Measurements from ENCODE around the gene MRGPRD. TPM values are rescaled to one million over a fixed set of nuclear protein-coding genes. Genes with fewer than 3 reads are reported as not detected.

Gene MRGPRD
- total and polyA plus RNA-seq, 10 of the 15 experiments (the other 5 are each of a cell fraction or from before 2014, with no cell fraction given): not detected

DNA sequence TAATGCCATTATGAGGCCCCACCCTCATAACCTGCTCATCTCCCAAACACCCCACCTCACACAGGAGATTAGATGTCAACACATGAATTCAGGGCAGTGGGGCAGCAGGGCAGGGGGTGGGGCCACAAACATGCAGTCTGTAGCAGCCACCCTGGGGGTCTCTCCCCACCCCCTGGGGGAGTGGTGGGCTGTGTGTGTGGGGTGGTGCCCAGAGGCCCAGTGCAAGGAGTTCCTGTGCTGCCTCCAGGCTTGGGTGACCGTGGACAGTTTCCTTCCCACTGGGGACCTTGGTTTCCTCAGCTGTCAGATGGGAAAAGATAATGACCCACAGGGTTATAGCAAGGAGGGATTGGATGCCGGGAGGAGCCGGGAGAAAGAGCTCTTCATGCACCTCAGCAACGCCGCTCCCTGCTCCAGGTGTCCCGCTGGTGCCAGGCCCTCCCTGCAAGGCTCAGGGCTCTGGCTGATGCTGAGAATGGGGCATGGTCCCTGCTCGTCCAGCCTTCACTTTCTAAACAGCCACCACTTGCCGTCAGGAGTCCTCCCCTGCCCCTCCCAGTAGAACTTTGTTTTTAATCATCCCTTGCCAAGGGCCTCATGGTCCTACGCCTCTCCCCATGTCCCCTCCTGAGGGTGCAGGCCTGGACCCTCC, 34.2 kb upstream of the MRGPRD start:
- Histone ChIP-seq H3K4me1 (ENCODE audit: control insufficient read depth, insufficient read depth, low read length) (no peaks in the 10 kb centered on the region), H3K4me2 (ENCODE audit: control insufficient read depth, insufficient read depth) (no peak overlapping the region), H3K9ac (ENCODE audit: control insufficient read depth, insufficient read depth, low read length) (no peak overlapping the region), H3K36me3 (ENCODE audit: control insufficient read depth in 2 of 2, insufficient read depth in 2 of 2, low read length in 1 of 2) (no peaks in the 10 kb centered on the region), H2AFZ (ENCODE audit: control insufficient read depth, low read depth, low read length) (no peak overlapping the region), H3K27ac (ENCODE audit: control insufficient read depth, insufficient read depth) (no peak overlapping the region), H4K20me1 (ENCODE audit: control insufficient read depth, insufficient read depth) (no peaks in the 10 kb centered on the region), H3K9me3 (replicated peaks; ENCODE audit: control insufficient read depth, insufficient read depth, low read length) (no peaks in the 10 kb centered on the region), H3K27me3 (replicated peaks in 1 of 2; ENCODE audit: control insufficient read depth in 2 of 2, insufficient read depth in 2 of 2, low read length in 1 of 2) (peaks cover 0 to 3% of the 10 kb centered on the region in 2 experiments; a peak in 3 of 4 replicates), H3K4me3 (no peak overlapping the region), H3K79me2 (ENCODE audit: control insufficient read depth, insufficient read depth, low read length) (no peaks in the 10 kb centered on the region)
- SMC1A ChIA-PET (ENCODE audit: uncharacterized antibody, unreplicated experiment): no interaction called here
- CTCF ChIA-PET: no interaction called here
- POLR2A ChIA-PET: no interaction called here
- in situ Hi-C loops (cut with MboI): no loop called here
- ATAC-seq: no peak
- no TSS peak for BruUV-seq (replicated peaks)
- TF ChIP-seq YY1 (IDR thresholded peaks at IDR 0.05; ENCODE audit: low read depth, low read length): no peak
- TF ChIP-seq E4F1 (IDR thresholded peaks at IDR 0.05; ENCODE audit: borderline replicate concordance, partially characterized antibody): no peak
- TF ChIP-seq RB1 (IDR thresholded peaks at IDR 0.05; ENCODE audit: borderline replicate concordance): no peak
- no peak for TF ChIP-seq RELA (IDR thresholded peaks at IDR 0.05; ENCODE audit: borderline replicate concordance, partially characterized antibody)
- no peak for TF ChIP-seq RAD51 (IDR thresholded peaks at IDR 0.05)
- DNase-seq (ENCODE audit: low read depth, low spot score): no peak
- no peak for FAIRE-seq
- RAD21 ChIA-PET (ENCODE audit: unreplicated experiment): no interaction called here
- intact Hi-C loops (cut with micrococcal nuclease; ENCODE audit: unreplicated experiment): no loop called here
- WGBS (ENCODE audit: insufficient coverage, insufficient replicate concordance, low lambda C conversion rate, missing lambda C conversion rate): 32% methylated on average over 8 of the region's 9 CpGs

All from GM12878 (cell line).